ENCODE measurements around the gene CNST. TPM values are rescaled to one million over a fixed set of nuclear protein-coding genes. Genes with fewer than 3 reads are reported as not detected.
"Not testable (repeated sequence)": the region's sequence is repeated elsewhere in the genome, so short reads cannot be mapped to it uniquely, and the experiment has no call there.

The CNST gene
- total RNA-seq, 1 experiment from 2014 or later, result 18.8 TPM

DNA sequence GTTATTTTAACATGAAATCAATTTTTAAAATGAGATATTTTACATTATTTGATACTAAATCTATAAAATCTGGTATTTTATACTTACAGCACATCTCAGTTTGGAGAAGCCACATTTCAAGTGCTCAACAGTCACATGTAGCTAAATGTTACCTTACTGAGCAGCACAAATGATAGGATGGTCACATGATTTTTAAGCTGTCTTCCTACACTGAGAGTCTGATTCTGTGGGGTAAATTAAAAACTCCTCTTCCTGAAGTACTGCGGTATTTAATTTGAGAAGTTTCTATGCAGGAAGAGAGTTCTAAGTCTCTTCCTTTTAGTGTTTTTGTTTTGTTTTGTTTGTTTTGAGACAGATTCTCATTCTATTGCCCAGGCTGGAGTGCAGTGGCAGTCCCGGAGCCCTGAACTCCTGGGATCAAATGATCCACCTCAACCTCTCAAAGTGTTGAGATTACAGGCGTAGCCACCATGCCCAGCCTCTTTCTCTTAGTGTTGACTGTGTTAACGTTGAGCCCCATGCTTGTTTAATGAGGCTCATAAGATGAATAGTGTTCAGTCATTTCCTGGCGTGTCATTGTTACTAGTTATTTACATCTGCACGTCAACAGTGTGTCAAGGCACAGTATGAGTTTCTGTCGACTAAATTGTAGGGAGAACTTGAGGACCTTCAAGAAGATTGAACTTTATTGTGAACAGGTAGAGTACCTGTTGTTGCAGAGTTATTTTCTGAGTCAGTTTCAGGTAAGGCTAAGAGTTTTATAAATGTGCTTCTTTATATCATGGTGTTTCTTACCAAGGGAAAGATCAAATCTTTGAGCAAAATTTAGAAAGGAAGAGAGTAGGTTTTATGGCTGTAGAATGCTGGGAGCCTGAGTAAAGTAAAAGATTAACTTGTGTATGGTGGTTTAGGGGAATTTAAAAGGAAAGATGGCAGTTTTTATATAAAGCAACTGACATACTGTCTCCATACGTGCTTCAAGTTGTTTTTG lies 3.3 kb downstream of the CNST start:
- Histone ChIP-seq H3K36me3 (replicated peaks; ENCODE audit: control insufficient read depth, insufficient read depth, low read length) (no peaks in the 10 kb centered on the region), H3K4me3 (ENCODE audit: insufficient read depth, low read depth, low read length) (no peak overlapping the region), H3K27me3 (ENCODE audit: control insufficient read depth, insufficient read depth, low read length) (no peaks in the 10 kb centered on the region)
- DNase-seq, result no peak

DNA sequence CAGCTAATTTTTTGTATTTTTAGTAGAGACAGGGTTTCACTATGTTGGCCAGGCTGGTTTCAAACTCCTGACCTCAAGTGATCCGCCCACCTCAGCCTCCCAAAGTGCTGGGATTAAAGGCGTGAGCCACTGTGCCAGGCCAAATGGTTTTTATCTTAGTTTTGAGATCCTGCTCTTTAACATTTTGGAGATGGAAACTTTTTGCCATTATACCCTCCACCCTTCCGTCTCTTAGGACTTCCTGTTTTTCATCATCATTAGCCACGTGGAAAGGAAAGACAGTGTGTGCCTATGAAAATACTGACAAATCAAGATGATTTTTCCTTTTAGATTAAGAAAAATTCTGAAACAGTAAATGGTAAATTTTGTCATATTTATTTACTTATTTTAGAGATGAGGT lies 5.1 kb downstream of the CNST start:
- H3K27me3 ChIP-seq (ENCODE audit: control insufficient read depth, insufficient read depth, low read length); H3K4me3 ChIP-seq (ENCODE audit: insufficient read depth, low read depth, low read length); DNase-seq; H3K36me3 ChIP-seq (replicated peaks; ENCODE audit: control insufficient read depth, insufficient read depth, low read length): not testable (repeated sequence)

DNA sequence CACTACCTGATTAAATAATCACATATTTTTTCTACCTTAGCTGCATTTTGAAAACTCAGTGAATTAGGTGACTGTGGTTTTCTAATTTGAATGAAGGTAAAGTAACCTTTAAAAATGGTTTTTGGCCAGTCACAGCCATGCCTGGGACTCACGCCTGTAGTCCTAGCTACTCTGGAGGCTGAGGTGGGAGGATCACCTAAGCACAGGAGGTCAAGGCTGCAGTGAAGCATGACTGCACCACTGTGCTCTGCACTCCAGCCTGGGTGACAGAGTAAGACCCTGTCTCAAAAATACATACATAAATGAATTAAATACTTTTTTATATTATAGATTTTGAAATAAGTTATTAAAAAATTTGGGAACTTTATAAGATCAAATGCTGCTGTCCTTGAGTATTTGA lies 5.7 kb downstream of the CNST start:
- H3K27me3 ChIP-seq (ENCODE audit: control insufficient read depth, insufficient read depth, low read length), result no peaks in the 10 kb centered on the region

DNA sequence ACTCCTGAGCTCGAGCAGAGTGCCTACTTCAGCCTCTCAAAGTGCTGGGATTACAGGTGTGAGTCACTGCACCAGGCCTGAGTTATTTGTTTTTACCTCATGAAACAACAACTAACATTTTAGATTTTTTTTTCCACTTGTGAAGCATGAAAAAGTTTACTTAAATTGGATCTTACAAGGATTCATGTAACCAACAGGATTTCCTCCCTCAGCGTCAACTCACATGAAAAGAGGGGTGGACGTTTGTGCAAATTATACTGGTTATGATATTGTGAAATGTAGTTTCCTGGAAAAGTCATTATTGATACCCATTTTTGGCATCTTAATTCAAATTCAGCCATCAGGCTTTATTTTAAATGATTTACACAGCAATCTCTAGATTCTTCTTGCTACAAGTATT lies 6.5 kb downstream of the CNST start:
- Histone ChIP-seq H3K4me3 (ENCODE audit: insufficient read depth, low read depth, low read length) (no peak overlapping the region), H3K27me3 (ENCODE audit: control insufficient read depth, insufficient read depth, low read length) (no peaks in the 10 kb centered on the region), H3K36me3 (replicated peaks; ENCODE audit: control insufficient read depth, insufficient read depth, low read length) (no peaks in the 10 kb centered on the region)
- DNase-seq, result no peak

More for the DNA sequence above, 5.7 kb downstream of the CNST start:
- DNase-seq, result no peak
- H3K36me3 ChIP-seq (replicated peaks; ENCODE audit: control insufficient read depth, insufficient read depth, low read length), result no peaks in the 10 kb centered on the region
- no peak overlapping the region for H3K4me3 ChIP-seq (ENCODE audit: insufficient read depth, low read depth, low read length)

DNA sequence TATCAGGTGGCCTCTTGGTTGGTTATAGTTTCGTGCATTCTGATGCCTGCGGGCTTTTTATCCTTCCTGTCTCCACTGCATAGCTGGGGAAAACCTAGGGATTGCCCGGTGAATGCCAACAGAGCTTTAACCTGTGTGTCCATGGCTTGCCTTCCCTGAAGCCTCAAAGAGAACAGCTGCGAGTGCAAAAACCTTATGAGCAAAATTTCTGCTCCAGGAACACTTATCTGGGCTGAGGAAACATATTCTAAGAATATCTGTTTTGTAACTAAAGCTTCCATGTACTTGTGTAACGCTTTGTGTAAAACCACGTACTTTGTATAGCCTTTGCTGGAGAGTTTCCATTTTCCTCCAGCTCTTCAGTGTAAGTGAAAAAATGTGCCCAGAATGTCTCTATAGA lies 7.2 kb downstream of the CNST start:
- H3K4me3 ChIP-seq (ENCODE audit: insufficient read depth, low read depth, low read length), result no peak overlapping the region
- no peaks in the 10 kb centered on the region for H3K36me3 ChIP-seq (replicated peaks; ENCODE audit: control insufficient read depth, insufficient read depth, low read length)
- DNase-seq, result no peak
- H3K27me3 ChIP-seq (ENCODE audit: control insufficient read depth, insufficient read depth, low read length), result no peaks in the 10 kb centered on the region

DNA sequence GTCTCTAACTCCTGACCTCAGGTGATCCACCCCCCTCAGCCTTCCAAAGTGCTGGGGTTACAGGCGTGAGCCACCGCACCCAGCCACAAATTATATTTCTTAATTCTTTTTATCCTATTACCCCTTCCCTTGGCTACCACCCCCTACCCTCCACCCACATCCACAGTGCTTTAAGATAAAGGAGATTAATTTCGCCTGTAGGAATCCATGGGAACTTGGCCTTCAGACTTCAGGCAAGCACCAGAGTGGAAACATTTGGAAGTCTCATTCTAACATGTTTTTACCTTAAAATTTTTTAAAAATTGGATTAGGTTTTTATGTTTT lies 10.4 kb downstream of the CNST start:
- Histone ChIP-seq H3K36me3 (replicated peaks; ENCODE audit: control insufficient read depth, insufficient read depth, low read length) (no peaks in the 10 kb centered on the region), H3K27me3 (ENCODE audit: control insufficient read depth, insufficient read depth, low read length) (no peaks in the 10 kb centered on the region), H3K4me3 (ENCODE audit: insufficient read depth, low read depth, low read length) (no peak overlapping the region)
- no peak for DNase-seq

DNA sequence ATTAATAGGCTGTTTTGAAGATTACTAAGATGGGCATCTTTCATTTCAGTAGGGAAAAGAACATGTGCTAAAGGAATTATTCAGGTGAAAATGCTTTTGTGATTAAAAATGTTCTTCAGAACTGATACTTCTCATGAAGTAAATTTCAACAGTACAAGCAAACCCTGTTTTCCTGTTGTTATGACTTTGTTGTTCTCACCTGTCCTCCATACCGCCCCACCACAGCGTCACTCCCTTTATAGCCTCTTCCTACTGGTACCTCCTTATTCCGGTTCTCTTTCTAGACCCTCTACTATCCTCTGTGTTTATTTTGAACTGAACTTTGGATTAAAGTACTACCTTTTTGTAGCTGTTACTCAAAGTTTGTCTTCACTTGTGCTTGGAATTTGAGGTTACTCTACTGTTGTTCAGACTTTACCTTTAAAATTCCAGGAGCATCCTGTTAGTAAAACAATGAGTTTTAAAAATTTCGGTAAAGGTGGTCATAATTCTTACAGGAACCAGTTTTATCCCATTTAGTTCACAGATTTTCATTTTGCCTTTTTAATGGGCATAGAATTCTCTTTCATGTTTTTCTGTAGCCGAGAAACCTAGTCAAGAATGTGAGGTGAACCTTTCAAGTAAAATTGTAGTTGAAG lies 10.9 kb downstream of the CNST start:
- H3K36me3 ChIP-seq (replicated peaks; ENCODE audit: control insufficient read depth, insufficient read depth, low read length), result no peaks in the 10 kb centered on the region
- DNase-seq, result no peak
- H3K27me3 ChIP-seq (ENCODE audit: control insufficient read depth, insufficient read depth, low read length), result no peaks in the 10 kb centered on the region
- H3K4me3 ChIP-seq (ENCODE audit: insufficient read depth, low read depth, low read length), result no peak overlapping the region

DNA sequence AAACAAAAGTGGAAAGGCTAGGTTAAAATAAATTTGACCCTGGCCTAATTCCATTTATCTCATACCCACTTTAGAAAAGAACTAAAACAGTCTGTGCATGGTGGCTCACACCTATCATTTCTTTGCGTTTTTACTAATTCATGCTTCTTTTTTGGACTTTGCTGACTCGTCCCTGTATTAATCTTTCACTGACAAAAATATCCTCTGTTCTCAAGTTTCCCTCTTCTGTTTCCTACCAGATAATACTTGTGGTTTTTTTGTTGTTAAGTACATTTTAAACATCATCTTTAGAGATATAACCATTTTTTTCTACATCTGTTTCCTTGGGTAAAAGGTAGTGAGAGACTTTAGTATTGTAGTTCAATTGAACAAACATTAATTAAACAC lies 11.5 kb downstream of the CNST start:
- Histone ChIP-seq H3K27me3 (ENCODE audit: control insufficient read depth, insufficient read depth, low read length) (no peaks in the 10 kb centered on the region), H3K4me3 (ENCODE audit: insufficient read depth, low read depth, low read length) (no peak overlapping the region), H3K36me3 (replicated peaks; ENCODE audit: control insufficient read depth, insufficient read depth, low read length) (no peaks in the 10 kb centered on the region)
- DNase-seq, result no peak

DNA sequence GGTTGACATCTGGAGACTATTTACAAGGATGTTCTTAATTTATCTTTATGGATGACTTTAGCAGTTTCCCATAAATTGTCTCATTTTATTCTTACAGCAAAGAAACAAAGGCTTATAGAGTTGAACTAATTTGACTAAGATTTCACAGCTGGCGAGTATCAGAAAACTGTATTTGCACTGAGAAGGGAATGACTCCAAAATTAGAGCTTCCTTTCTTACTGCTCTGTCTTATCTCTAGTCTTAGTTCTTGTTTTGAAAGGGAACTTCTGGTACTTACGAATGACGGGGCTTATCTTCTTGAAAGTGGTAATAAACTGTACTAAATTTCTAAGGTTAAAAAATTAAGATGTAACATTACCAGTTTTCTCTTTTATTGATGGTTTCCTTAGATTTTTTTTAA lies 13.6 kb downstream of the CNST start:
- Histone ChIP-seq H3K36me3 (replicated peaks; ENCODE audit: control insufficient read depth, insufficient read depth, low read length) (no peaks in the 10 kb centered on the region), H3K4me3 (ENCODE audit: insufficient read depth, low read depth, low read length) (no peak overlapping the region), H3K27me3 (ENCODE audit: control insufficient read depth, insufficient read depth, low read length) (no peaks in the 10 kb centered on the region)

DNA sequence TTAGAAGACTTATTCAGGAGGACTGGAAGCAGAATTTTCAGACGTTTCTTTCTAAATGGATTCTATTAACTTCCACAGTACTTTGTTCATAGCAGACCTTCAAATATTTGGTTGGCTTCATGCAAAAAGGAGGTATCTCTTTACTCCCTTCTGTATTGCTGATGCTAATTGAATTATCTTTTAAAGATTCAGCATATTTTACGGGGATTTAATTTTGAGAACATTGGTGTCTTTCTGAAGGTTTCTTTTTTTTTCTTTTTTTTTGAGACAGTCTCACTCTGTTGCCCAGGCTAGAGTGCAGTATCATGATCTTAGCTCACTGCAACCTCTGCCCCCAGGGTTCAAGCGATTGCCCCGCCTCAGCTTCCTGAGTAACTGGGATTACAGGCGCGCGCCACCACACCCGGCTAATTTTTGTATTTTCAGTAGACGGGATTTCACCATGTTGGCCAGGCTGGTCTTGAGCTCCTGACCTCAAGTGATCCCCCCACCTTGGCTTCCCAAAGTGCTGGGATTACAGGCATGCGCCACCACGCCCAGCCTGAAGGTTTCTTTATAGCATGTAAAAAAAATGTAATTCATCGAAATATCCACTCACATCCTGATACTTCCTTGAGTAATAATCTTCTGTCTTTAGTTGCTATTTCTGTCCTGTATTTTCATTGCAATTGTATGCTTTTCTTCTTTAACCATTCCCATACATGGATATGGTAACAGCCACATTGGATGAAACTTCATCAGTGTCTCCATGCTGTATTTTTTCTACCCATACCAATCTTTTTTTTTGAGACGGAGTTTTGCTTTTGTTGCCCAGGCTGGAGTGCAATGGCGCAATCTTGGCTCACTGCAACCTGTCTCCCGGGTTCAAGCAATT lies 14.5 kb downstream of the CNST start:
- Histone ChIP-seq H3K27me3 (ENCODE audit: control insufficient read depth, insufficient read depth, low read length) (no peaks in the 10 kb centered on the region), H3K36me3 (replicated peaks; ENCODE audit: control insufficient read depth, insufficient read depth, low read length) (no peaks in the 10 kb centered on the region), H3K4me3 (ENCODE audit: insufficient read depth, low read depth, low read length) (no peak overlapping the region)
- DNase-seq, result no peak

More for the DNA sequence above, 13.6 kb downstream of the CNST start:
- no peak for DNase-seq

DNA sequence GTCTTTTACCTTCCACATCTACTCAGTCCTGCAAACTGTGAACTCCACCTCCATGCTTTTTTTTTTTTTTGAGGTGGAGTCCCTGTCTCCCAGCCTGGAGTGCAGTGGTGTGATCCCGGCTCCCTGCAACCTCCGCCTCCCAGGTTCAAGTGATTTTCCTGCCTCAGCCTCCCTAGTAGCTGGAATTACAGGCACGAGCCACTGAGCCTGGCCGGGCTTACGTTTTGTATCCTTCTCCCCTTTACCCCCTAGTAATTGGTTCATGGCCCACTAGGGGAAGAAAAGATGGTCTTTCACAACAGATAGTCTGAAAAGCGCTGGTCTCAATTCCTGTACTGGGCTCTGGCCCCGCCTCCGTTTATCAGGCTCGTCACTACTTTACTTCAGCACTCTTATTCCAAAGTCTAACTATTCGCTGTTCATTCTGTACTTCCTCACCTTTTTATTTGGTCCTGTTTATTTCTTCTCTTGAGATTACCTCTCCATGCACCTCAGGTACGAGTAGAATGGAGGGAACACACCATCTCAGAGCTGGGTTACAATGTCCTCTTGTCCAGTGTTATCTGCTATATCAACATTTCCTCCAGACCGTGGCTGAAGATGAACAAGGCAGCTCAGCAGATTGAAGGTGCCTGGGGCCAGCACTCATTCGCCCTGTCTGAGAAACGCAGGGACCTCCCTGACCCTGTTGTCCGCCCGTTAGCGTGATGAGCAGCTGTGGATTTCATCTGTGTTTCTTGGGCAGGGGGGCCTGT lies 16.2 kb downstream of the CNST start:
- no peak for DNase-seq
- no peak overlapping the region for H3K4me3 ChIP-seq (ENCODE audit: insufficient read depth, low read depth, low read length)
- no peaks in the 10 kb centered on the region for H3K27me3 ChIP-seq (ENCODE audit: control insufficient read depth, insufficient read depth, low read length)
- H3K36me3 ChIP-seq (replicated peaks; ENCODE audit: control insufficient read depth, insufficient read depth, low read length), result no peaks in the 10 kb centered on the region

DNA sequence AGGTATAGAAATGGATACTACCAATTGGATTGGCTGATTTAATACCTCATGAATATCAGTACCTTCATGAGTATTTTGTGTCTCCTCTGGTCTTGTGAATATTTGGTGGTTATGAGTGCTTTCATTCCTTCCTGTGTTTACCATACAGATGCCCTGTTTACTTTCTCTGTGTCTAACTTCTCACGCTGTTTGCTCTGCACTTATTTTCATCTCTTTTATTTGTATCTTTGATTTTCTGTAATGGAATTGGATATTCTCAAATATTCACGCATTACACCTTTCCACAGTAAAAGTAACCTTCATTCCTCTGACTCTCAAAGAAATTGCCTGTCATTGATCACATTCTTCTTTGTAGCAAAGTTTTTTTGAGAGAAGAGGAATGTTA lies 16.8 kb downstream of the CNST start:
- Histone ChIP-seq H3K4me3 (ENCODE audit: insufficient read depth, low read depth, low read length) (no peak overlapping the region), H3K36me3 (replicated peaks; ENCODE audit: control insufficient read depth, insufficient read depth, low read length) (no peaks in the 10 kb centered on the region), H3K27me3 (ENCODE audit: control insufficient read depth, insufficient read depth, low read length) (no peaks in the 10 kb centered on the region)
- DNase-seq, result no peak

DNA sequence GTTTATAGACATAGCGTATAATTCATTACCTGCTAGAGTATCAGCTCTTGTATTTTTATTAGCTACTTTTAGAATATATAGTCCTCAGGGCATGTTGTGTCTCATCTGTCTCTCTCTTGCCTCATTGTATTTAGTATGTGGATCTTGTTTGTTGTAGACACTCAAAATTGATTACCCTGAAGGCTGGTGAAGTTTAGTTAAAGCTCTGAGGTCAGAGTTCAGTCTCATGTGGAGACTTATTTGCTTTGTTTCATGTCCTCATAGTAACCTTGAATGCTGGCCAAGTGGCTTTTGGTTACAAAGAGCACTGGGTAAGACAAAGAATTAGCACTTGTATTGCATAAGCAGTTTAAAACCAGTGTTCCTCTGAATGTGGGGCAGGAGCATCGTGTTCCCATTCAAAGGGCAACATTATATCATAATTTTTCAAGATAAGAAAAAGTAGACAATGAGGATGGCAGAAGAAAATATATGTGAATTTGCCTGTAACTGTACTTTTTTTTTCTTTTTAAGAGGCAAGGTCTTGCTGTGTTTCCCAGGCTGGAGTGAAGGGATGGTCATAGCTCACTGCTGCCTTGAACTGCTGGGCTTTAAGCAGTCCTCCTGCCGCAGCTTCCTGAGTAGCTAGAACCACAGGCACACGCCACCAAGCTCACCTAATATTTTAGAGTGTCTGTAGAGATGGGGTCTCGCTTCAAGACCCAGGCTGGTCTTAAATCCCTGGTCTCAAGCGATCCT lies 17.4 kb downstream of the CNST start:
- no peaks in the 10 kb centered on the region for H3K36me3 ChIP-seq (replicated peaks; ENCODE audit: control insufficient read depth, insufficient read depth, low read length)
- H3K4me3 ChIP-seq (ENCODE audit: insufficient read depth, low read depth, low read length), result no peak overlapping the region
- no peaks in the 10 kb centered on the region for H3K27me3 ChIP-seq (ENCODE audit: control insufficient read depth, insufficient read depth, low read length)
- DNase-seq, result no peak

DNA sequence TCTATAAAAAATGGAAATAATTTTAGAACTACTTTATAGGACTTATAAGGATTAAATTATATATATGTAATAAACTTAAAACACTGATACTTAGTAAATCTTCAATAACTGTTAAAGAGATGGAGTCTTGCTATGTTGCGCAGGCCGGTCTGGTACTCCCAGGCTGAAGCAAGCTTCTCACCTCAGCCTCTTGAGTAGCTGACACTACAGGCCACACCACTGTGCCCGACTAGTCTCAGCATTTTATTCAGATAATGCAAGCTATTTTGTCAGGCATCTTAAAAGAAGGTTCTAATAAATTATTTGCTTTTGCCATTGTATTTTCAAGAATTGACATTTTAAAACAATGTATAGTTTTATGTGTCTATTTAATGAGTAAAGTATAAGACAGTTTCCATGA lies 20.8 kb downstream of the CNST start:
- Histone ChIP-seq H3K27me3 (ENCODE audit: control insufficient read depth, insufficient read depth, low read length) (no peaks in the 10 kb centered on the region), H3K4me3 (ENCODE audit: insufficient read depth, low read depth, low read length) (no peak overlapping the region), H3K36me3 (replicated peaks; ENCODE audit: control insufficient read depth, insufficient read depth, low read length) (no peaks in the 10 kb centered on the region)
- no peak for DNase-seq
